ENCODE data around the gene MAP3K1. TPM values are rescaled to one million over a fixed set of nuclear protein-coding genes. Genes with fewer than 3 reads are reported as not detected.

Gene MAP3K1
- total and polyA plus RNA-seq, 4 donors = 2.4 to 15.4 (median 6.7) TPM

GRCh38 chr5:56914678-56915077 is 99.3 kb downstream of the MAP3K1 start:
- H3K4me3 ChIP-seq (ENCODE audit: low read depth in 1 of 3, low read length in 3 of 3) = no peak overlapping the region
- H3K27me3 ChIP-seq (ENCODE audit: control insufficient read depth in 4 of 4, insufficient read depth in 4 of 4, low read length in 3 of 4) = no peaks in the 10 kb centered on the region
- WGBS = 94% methylated on average over 2 of the region's 2 CpGs
- no peak overlapping the region for H3K9ac ChIP-seq (ENCODE audit: low read depth in 1 of 2, low read length in 2 of 2)
- no peak for DNase-seq (ENCODE audit: low spot score)
- no peak for TF ChIP-seq EGR1 (IDR thresholded peaks at IDR 0.05; ENCODE audit: low read depth in 2 of 2)
- no peak for TF ChIP-seq YY1 (IDR thresholded peaks at IDR 0.05)
- TF ChIP-seq RAD21 (IDR thresholded peaks at IDR 0.05) = no peak
- TF ChIP-seq FOXA1 (IDR thresholded peaks at IDR 0.05) = no peak
- no peak for TF ChIP-seq FOXA2 (IDR thresholded peaks at IDR 0.05)
- TF ChIP-seq HNF4G (IDR thresholded peaks at IDR 0.05) = no peak
- no peak for TF ChIP-seq GABPA (IDR thresholded peaks at IDR 0.05 in 1 of 2, conservative IDR thresholded peaks at IDR 0.05 in 1 of 2)
- TF ChIP-seq REST (IDR thresholded peaks at IDR 0.05) = no peak
- TF ChIP-seq TAF1 (conservative IDR thresholded peaks at IDR 0.05) = no peak
- TF ChIP-seq HNF4A (conservative IDR thresholded peaks at IDR 0.05) = no peak
- TF ChIP-seq ATF3 (IDR thresholded peaks at IDR 0.05) = no peak
- TF ChIP-seq JUND (IDR thresholded peaks at IDR 0.05) = no peak
- TF ChIP-seq RXRA (IDR thresholded peaks at IDR 0.05) = no peak
- TF ChIP-seq SP1 (IDR thresholded peaks at IDR 0.05) = no peak
- TF ChIP-seq NR2F2 (IDR thresholded peaks at IDR 0.05) = no peak
- TF ChIP-seq CTCF (IDR thresholded peaks at IDR 0.05; ENCODE audit: low read depth, low read length, missing input control) = no peak
- no peaks in the 10 kb centered on the region for H3K9me3 ChIP-seq (ENCODE audit: control insufficient read depth in 4 of 4, low read length in 3 of 4)
- no peak overlapping the region for H3K27ac ChIP-seq (ENCODE audit: low read depth in 1 of 2, low read length in 2 of 2)
- H3K4me1 ChIP-seq (ENCODE audit: control insufficient read depth in 4 of 4, insufficient read depth in 4 of 4, low read length in 3 of 4) = peaks cover 4 to 30% (median 21%) of the 10 kb centered on the region in 4 donors
- no peaks in the 10 kb centered on the region for H3K36me3 ChIP-seq (ENCODE audit: control insufficient read depth in 4 of 4, insufficient read depth in 3 of 4, low read depth in 1 of 4, low read length in 3 of 4)

- no peaks in the 10 kb centered on the region for H3K27me3 ChIP-seq (ENCODE audit: control insufficient read depth in 4 of 4, insufficient read depth in 4 of 4, low read length in 3 of 4)
- peak overlapping the region; percentile 65 to 75 for H3K27ac ChIP-seq (ENCODE audit: low read depth in 1 of 2, low read length in 2 of 2)
- peaks cover 0 to 9% (median 5%) of the 10 kb centered on the region in 4 donors for H3K36me3 ChIP-seq (ENCODE audit: control insufficient read depth in 4 of 4, insufficient read depth in 3 of 4, low read depth in 1 of 4, low read length in 3 of 4)
- no peaks in the 10 kb centered on the region for H3K9me3 ChIP-seq (ENCODE audit: control insufficient read depth in 4 of 4, low read length in 3 of 4)
- no peak for DNase-seq (ENCODE audit: low spot score)
- H3K9ac ChIP-seq (ENCODE audit: low read depth in 1 of 2, low read length in 2 of 2) = peak overlapping the region in 1 of 2 donors; percentile 1
- H3K4me3 ChIP-seq (ENCODE audit: low read depth in 1 of 3, low read length in 3 of 3) = no peak overlapping the region
- H3K4me1 ChIP-seq (ENCODE audit: control insufficient read depth in 4 of 4, insufficient read depth in 4 of 4, low read length in 3 of 4) = peaks cover 2 to 17% (median 15%) of the 10 kb centered on the region in 4 donors
- whole genome bisulfite sequencing = 32% methylated on average over 2 of the region's 2 CpGs
- no peak for TF ChIP-seq TAF1 (conservative IDR thresholded peaks at IDR 0.05)
- TF ChIP-seq GABPA (IDR thresholded peaks at IDR 0.05 in 1 of 2, conservative IDR thresholded peaks at IDR 0.05 in 1 of 2) = no peak
- peak; percentile 29 to 32 for TF ChIP-seq RAD21 (IDR thresholded peaks at IDR 0.05)
- peak; percentile 31 to 47 for TF ChIP-seq JUND (IDR thresholded peaks at IDR 0.05)
- no peak for TF ChIP-seq EGR1 (IDR thresholded peaks at IDR 0.05; ENCODE audit: low read depth in 2 of 2)
- no peak for TF ChIP-seq CTCF (IDR thresholded peaks at IDR 0.05; ENCODE audit: low read depth, low read length, missing input control)
- TF ChIP-seq FOXA1 (IDR thresholded peaks at IDR 0.05) = no peak
- peak; percentile 54 for TF ChIP-seq ATF3 (IDR thresholded peaks at IDR 0.05)
- no peak for TF ChIP-seq REST (IDR thresholded peaks at IDR 0.05)
- TF ChIP-seq RXRA (IDR thresholded peaks at IDR 0.05) = peak; percentile 77 to 85
- no peak for TF ChIP-seq FOXA2 (IDR thresholded peaks at IDR 0.05)
- TF ChIP-seq HNF4G (IDR thresholded peaks at IDR 0.05) = peak; percentile 24
- peak; percentile 82 to 88 for TF ChIP-seq HNF4A (conservative IDR thresholded peaks at IDR 0.05)
- TF ChIP-seq SP1 (IDR thresholded peaks at IDR 0.05) = peak; percentile 92
These were observed 102.2 kb downstream of the MAP3K1 start for GRCh38 chr5:56917534-56917933.
